Natural killer cell (primary cell): ENCODE measurements around the gene EGFR. TPM values are rescaled to one million over a fixed set of nuclear protein-coding genes. Genes with fewer than 3 reads are reported as not detected.

Source experiments
- ATAC-seq, 3 donors: fragments of 150-1000 bp in 2 of 3; fragments of 200-7000 bp in 1 of 3; cut with Tn5 transposase; 1 replicate in 1 of 3; 2 replicates in 2 of 3; pipeline ENCODE4 v1.10.0; 2021; ENCODE audit warnings: mild to moderate bottlenecking in 2 of 3, moderate library complexity in 2 of 3
- DNase-seq, 2 donors: peaks; one replicate each; pipeline versions ENCODE4 v3.0.0 to v3.0.0-alpha.2; 2013 to 2021; ENCODE audit warnings: mixed read lengths in 1 of 2
- H3K27ac ChIP-seq: one replicate; pipeline ENCODE4 v1.5.1; 2013; ENCODE audit warnings: mild to moderate bottlenecking, low read length
- H3K27me3 ChIP-seq: one replicate; pipeline ENCODE4 v1.6.1; 2013; ENCODE audit warnings: low read length; ENCODE audit not compliant: control insufficient read depth, insufficient read depth
- H3K36me3 ChIP-seq: one replicate; pipeline ENCODE4 v1.6.1; 2013; ENCODE audit warnings: low read length; ENCODE audit not compliant: control insufficient read depth, insufficient read depth
- H3K4me1 ChIP-seq: one replicate; pipeline ENCODE4 v1.6.1; 2013; ENCODE audit warnings: low read length; ENCODE audit not compliant: control insufficient read depth, insufficient read depth
- H3K4me3 ChIP-seq: one replicate; pipeline ENCODE4 v1.5.1; 2013; ENCODE audit warnings: low read length
- H3K9me3 ChIP-seq: one replicate; pipeline ENCODE4 v1.6.1; 2013; ENCODE audit warnings: low read length; ENCODE audit not compliant: control insufficient read depth, insufficient read depth
- H3K27ac Mint-ChIP-seq, 2 donors: one replicate each; pipeline ENCODE4 v1.8.0; 2022; ENCODE audit warnings: mild to moderate bottlenecking in 2 of 2, mixed read lengths in 2 of 2, moderate library complexity in 1 of 2
- H3K27me3 Mint-ChIP-seq, 2 donors: one replicate each; pipeline ENCODE4 v1.8.0; 2022; ENCODE audit warnings: low read depth in 2 of 2, mixed read lengths in 2 of 2
- H3K36me3 Mint-ChIP-seq: one replicate; pipeline ENCODE4 v1.8.0; 2022; ENCODE audit warnings: mixed read lengths
- H3K4me1 Mint-ChIP-seq, 2 donors: one replicate each; pipeline ENCODE4 v1.8.0; 2022; ENCODE audit warnings: mixed read lengths in 2 of 2
- H3K4me3 Mint-ChIP-seq: one replicate; pipeline ENCODE4 v1.8.0; 2022; ENCODE audit warnings: mild to moderate bottlenecking, moderate library complexity, mixed read lengths
- H3K9me3 Mint-ChIP-seq, 2 donors: one replicate each; pipeline ENCODE4 v1.8.0; 2022; ENCODE audit warnings: mixed read lengths in 2 of 2
- WGBS: methylation state at CpG from one replicate; pipeline ENCODE4 v1.1.7; 2013; ENCODE audit warnings: missing lambda C conversion rate; ENCODE audit not compliant: insufficient coverage; 5-methylcytosine and 5-hydroxymethylcytosine counted together
- intact Hi-C: fragments of 100-400 bp; cut with micrococcal nuclease; formaldehyde crosslinking; loops from one replicate; pipeline ENCODE4 v1.14.2; 2022
- total RNA-seq, 4 donors: library from RNA; stranded (reverse); fragments of 120-200 nt in 1 of 4; gene quantifications; one replicate each; pipeline versions ENCODE4 v1.2.3 to v1.2.4, GENCODE V29; 2013 to 2022
- TF ChIP-seq, protein P1 (sequence below): fragments of 200-600 bp; IDR thresholded peaks from one replicate; pipeline ENCODE4 v1.8.0; 2022; ENCODE audit warnings: antibody characterized with exemption

The EGFR gene
- total RNA-seq, 3 donors from 2014 or later (not counting 1 experiment from before 2014, with no cell fraction given) = not detected

DNA sequence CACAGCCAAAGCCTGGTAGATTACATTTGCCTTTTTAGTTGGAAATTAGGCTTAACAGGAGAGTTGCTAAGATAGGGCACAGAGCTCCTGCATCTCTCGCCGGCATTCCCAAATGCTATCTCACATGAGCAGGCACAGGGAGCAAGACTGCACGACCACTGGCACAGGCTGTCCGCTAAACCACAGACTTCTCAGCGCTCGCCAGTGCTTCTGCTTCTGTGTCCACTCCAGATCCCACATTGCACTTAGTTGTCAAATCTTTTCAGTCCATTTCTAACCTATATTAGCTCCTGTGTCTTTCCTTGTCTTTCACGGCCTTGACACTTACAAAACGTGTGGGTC is 138.9 kb downstream of the EGFR start:
- Histone ChIP-seq H3K9me3 (no peaks in the 10 kb centered on the region), H3K4me1 (no peaks in the 10 kb centered on the region), H3K36me3 (no peaks in the 10 kb centered on the region), H3K4me3 (no peak overlapping the region), H3K27ac (no peak overlapping the region), H3K27me3 (no peaks in the 10 kb centered on the region)
- no peak for DNase-seq
- peaks cover 2 to 5% of the 10 kb centered on the region in 2 donors for H3K27me3 Mint-ChIP-seq
- no peaks in the 10 kb centered on the region for H3K9me3 Mint-ChIP-seq
- no peak for ATAC-seq
- no peaks in the 10 kb centered on the region for H3K36me3 Mint-ChIP-seq
- no peak overlapping the region for H3K4me3 Mint-ChIP-seq
- 75% methylated on average over 8 of the region's 8 CpGs for WGBS
- H3K4me1 Mint-ChIP-seq = no peaks in the 10 kb centered on the region
- TF ChIP-seq, protein P1, sequence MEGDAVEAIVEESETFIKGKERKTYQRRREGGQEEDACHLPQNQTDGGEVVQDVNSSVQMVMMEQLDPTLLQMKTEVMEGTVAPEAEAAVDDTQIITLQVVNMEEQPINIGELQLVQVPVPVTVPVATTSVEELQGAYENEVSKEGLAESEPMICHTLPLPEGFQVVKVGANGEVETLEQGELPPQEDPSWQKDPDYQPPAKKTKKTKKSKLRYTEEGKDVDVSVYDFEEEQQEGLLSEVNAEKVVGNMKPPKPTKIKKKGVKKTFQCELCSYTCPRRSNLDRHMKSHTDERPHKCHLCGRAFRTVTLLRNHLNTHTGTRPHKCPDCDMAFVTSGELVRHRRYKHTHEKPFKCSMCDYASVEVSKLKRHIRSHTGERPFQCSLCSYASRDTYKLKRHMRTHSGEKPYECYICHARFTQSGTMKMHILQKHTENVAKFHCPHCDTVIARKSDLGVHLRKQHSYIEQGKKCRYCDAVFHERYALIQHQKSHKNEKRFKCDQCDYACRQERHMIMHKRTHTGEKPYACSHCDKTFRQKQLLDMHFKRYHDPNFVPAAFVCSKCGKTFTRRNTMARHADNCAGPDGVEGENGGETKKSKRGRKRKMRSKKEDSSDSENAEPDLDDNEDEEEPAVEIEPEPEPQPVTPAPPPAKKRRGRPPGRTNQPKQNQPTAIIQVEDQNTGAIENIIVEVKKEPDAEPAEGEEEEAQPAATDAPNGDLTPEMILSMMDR = no peak
- no peak overlapping the region for H3K27ac Mint-ChIP-seq
- intact Hi-C loops = no loop called here

DNA sequence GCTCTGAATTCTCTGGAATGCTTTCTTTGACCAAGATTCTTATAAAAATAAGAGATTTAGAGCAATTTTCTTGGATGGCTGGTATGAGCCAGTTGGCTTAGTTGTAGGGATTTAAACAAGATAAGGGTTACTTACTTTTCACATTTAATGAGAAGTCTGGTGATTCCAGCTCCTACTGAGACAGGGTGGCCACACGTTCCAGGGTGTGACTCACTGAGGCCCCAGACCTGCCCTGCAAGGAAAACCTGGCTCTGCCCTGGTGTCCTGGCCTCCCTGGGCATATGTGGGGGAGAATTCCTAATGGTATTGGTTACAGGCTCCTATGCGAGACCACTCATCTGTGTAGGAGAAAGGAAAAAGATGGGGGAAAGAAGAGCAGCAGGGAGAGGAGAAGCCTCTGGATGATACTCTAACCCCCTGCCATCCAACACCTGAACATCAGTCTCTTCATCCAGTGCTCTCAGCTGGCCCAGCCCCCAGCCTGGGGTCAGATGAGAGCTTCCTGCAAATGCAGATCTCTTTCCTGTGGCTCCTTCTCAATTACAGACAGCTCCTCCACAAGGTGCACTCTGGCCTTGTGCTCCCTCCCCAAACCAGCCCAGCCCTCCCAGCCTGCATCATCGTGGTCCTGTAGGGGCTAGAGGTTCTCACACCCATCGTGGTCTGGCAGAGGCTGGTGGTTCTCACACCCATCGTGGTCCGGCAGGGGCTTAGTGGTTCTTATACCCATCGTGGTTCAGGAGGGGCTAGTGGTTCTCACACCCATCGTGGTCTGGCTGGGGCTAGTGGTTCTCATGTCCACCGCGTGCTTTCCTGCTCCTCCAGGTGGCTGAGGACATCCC is 139.9 kb downstream of the EGFR start:
- 55% methylated on average over 10 of the region's 10 CpGs for WGBS
- DNase-seq (no peak), ATAC-seq (no peak)
- no peaks in the 10 kb centered on the region for H3K9me3 ChIP-seq
- TF ChIP-seq, protein P1 = no peak
- H3K4me1 ChIP-seq = no peaks in the 10 kb centered on the region
- H3K27me3 Mint-ChIP-seq = peaks cover 2 to 5% of the 10 kb centered on the region in 2 donors
- H3K27ac ChIP-seq = no peak overlapping the region
- no peak overlapping the region for H3K4me3 Mint-ChIP-seq
- no peaks in the 10 kb centered on the region for H3K9me3 Mint-ChIP-seq
- H3K4me1 Mint-ChIP-seq = no peaks in the 10 kb centered on the region
- H3K36me3 Mint-ChIP-seq = no peaks in the 10 kb centered on the region
- H3K27ac Mint-ChIP-seq = no peak overlapping the region
- H3K27me3 ChIP-seq = no peaks in the 10 kb centered on the region
- no peak overlapping the region for H3K4me3 ChIP-seq
- intact Hi-C loops = no loop called here
- H3K36me3 ChIP-seq = no peaks in the 10 kb centered on the region

DNA sequence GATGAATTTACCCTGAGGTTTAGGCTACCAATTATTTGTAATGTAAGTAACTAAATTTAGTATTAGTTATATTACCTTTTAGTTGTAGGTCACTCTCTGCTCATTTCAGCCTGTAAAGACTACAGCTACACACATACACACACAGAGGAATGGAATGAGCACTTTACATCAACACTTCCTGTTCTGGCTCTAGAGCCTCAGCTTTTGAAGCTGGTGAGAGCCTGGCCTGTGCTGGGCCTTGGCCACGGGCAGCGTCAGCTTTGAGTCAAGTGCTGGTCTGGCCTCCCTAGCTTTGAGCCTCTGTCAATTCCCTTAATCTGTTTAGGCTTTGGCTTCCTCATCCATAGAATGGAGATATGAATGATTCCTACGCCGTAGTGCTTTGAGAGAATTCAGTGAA is 141.7 kb downstream of the EGFR start:
- H3K4me1 ChIP-seq = no peaks in the 10 kb centered on the region
- no peak overlapping the region for H3K27ac Mint-ChIP-seq
- no peak overlapping the region for H3K4me3 ChIP-seq
- no peaks in the 10 kb centered on the region for H3K4me1 Mint-ChIP-seq
- H3K27ac ChIP-seq = no peak overlapping the region
- no peak for ATAC-seq
- no peaks in the 10 kb centered on the region for H3K9me3 ChIP-seq
- DNase-seq = no peak
- intact Hi-C loops = no loop called here
- TF ChIP-seq, protein P1 = no peak
- no peaks in the 10 kb centered on the region for H3K27me3 ChIP-seq
- no peaks in the 10 kb centered on the region for H3K36me3 ChIP-seq
- WGBS = 87% methylated on average over 4 of the region's 4 CpGs
- H3K27me3 Mint-ChIP-seq = peaks cover 2 to 5% of the 10 kb centered on the region in 2 donors
- no peaks in the 10 kb centered on the region for H3K9me3 Mint-ChIP-seq
- no peaks in the 10 kb centered on the region for H3K36me3 Mint-ChIP-seq
- no peak overlapping the region for H3K4me3 Mint-ChIP-seq
